HG02840 (cell line): ENCODE measurements around the gene PCDHA1.

Source experiments
- ATAC-seq: cut with Tn5 transposase; IDR thresholded peaks from one replicate; pipeline ENCODE4 v1.9.1; 2021; ENCODE audit warnings: mild to moderate bottlenecking, moderate library complexity, moderate number of reproducible peaks; ENCODE audit not compliant: unreplicated experiment, low FRiP score

The PCDHA1 gene

GRCh38 chr5:140978260-140978659 lies 192.3 kb downstream of the PCDHA1 start:
- ATAC-seq, result no peak

- no peak for ATAC-seq
Observed at GRCh38 chr5:140978983-140979382, 193.0 kb downstream of the PCDHA1 start.

- ATAC-seq, result no peak
Observed at GRCh38 chr5:140982083-140982716, 196.3 kb downstream of the PCDHA1 start.

GRCh38 chr5:140986117-140986521 lies 200.2 kb downstream of the PCDHA1 start:
- no peak for ATAC-seq

GRCh38 chr5:140988100-140988499 lies 202.2 kb downstream of the PCDHA1 start:
- ATAC-seq, result no peak

GRCh38 chr5:140988608-140989007 lies 202.7 kb downstream of the PCDHA1 start:
- ATAC-seq, result no peak

GRCh38 chr5:140989254-140990020 lies 203.5 kb downstream of the PCDHA1 start:
- ATAC-seq, result no peak

- ATAC-seq, result no peak
Observed at GRCh38 chr5:140992828-140993227, 206.9 kb downstream of the PCDHA1 start.

GRCh38 chr5:140996060-140996459 lies 210.1 kb downstream of the PCDHA1 start:
- ATAC-seq, result no peak

- ATAC-seq, result no peak
Observed at GRCh38 chr5:140998921-140999410, 213.0 kb downstream of the PCDHA1 start.

GRCh38 chr5:141001446-141001843 lies 215.5 kb downstream of the PCDHA1 start:
- no peak for ATAC-seq

- ATAC-seq, result no peak
Observed at GRCh38 chr5:141001844-141002604, 216.1 kb downstream of the PCDHA1 start.

GRCh38 chr5:141002605-141002965 lies 216.6 kb downstream of the PCDHA1 start:
- ATAC-seq, result no peak

GRCh38 chr5:141003031-141003430 lies 217.1 kb downstream of the PCDHA1 start:
- ATAC-seq, result no peak

- ATAC-seq, result no peak
Observed at GRCh38 chr5:141003791-141004611, 218.1 kb downstream of the PCDHA1 start.

- no peak for ATAC-seq
Observed at GRCh38 chr5:141007791-141008190, 221.9 kb downstream of the PCDHA1 start.

GRCh38 chr5:141010047-141010793 lies 224.3 kb downstream of the PCDHA1 start:
- ATAC-seq, result no peak

- no peak for ATAC-seq
Observed at GRCh38 chr5:141017943-141018342, 232.0 kb downstream of the PCDHA1 start.

- no peak for ATAC-seq
Observed at GRCh38 chr5:141022384-141022783, 236.4 kb downstream of the PCDHA1 start.

- ATAC-seq, result no peak
Observed at GRCh38 chr5:141031006-141031405, 245.1 kb downstream of the PCDHA1 start.
